ENCODE data around the gene DROSHA. TPM values are rescaled to one million over a fixed set of nuclear protein-coding genes. Genes with fewer than 3 reads are reported as not detected.

DROSHA gene
- total and polyA plus RNA-seq, 4 experiments from 2014 or later: 8.8 to 92.6 (median 50.7) TPM

- no peak overlapping the region for H3K4me3 Mint-ChIP-seq
- no peaks in the 10 kb centered on the region for H3K27me3 Mint-ChIP-seq
- Histone ChIP-seq H3K9me3 (ENCODE audit: control insufficient read depth in 1 of 2, low read length in 2 of 2) (no peaks in the 10 kb centered on the region), H3K4me1 (ENCODE audit: insufficient read depth, low read length) (no peaks in the 10 kb centered on the region), H3K36me3 (ENCODE audit: insufficient read depth, low read length) (peaks cover 9% of the 10 kb centered on the region), H3K27ac (ENCODE audit: low read depth, low read length) (no peak overlapping the region), H3K4me3 (ENCODE audit: low read length in 2 of 2) (no peak overlapping the region), H3K27me3 (ENCODE audit: insufficient read depth, low read length) (no peaks in the 10 kb centered on the region)
- H3K27ac Mint-ChIP-seq: peak overlapping the region in 1 of 7 donors; percentile 21
- POLR2A ChIA-PET (ENCODE audit: partially characterized antibody): no interaction called here
- H3K36me3 Mint-ChIP-seq: peaks cover 56 to 65% of the 10 kb centered on the region in 2 donors
- H3K9me3 Mint-ChIP-seq: no peaks in the 10 kb centered on the region
- intact Hi-C loops (cut with micrococcal nuclease): no loop called here
- CTCF ChIA-PET (ENCODE audit: partially characterized antibody): no interaction called here
- no peak for DNase-seq
- H3K4me1 Mint-ChIP-seq: peaks cover 0 to 7% (median 3%) of the 10 kb centered on the region in 4 donors
Observed at GRCh38 chr5:31435730-31436129, 96.2 kb downstream of the DROSHA start.

GRCh38 chr5:31434898-31435297 is 97.0 kb downstream of the DROSHA start:
- H3K36me3 ChIP-seq (ENCODE audit: insufficient read depth, low read length): peaks cover 9% of the 10 kb centered on the region

GRCh38 chr5:31433229-31433628 is 98.7 kb downstream of the DROSHA start:
- CTCF ChIA-PET (ENCODE audit: partially characterized antibody): no interaction called here
- peaks cover 13% of the 10 kb centered on the region for H3K36me3 ChIP-seq (ENCODE audit: insufficient read depth, low read length)

More at GRCh38 chr5:31434898-31435297, 97.0 kb downstream of the DROSHA start:
- Mint-ChIP-seq H3K4me3 (no peak overlapping the region), H3K4me1 (peaks cover 6 to 10% (median 8%) of the 10 kb centered on the region in 4 donors), H3K27ac (no peak overlapping the region), H3K36me3 (peaks cover 59 to 71% of the 10 kb centered on the region in 2 donors), H3K9me3 (no peaks in the 10 kb centered on the region), H3K27me3 (no peaks in the 10 kb centered on the region)
- no peaks in the 10 kb centered on the region for H3K27me3 ChIP-seq (ENCODE audit: insufficient read depth, low read length)
- ChIA-PET POLR2A (ENCODE audit: partially characterized antibody) (no interaction called here), CTCF (ENCODE audit: partially characterized antibody) (no interaction called here)
- no peak overlapping the region for H3K27ac ChIP-seq (ENCODE audit: low read depth, low read length)
- H3K4me3 ChIP-seq (ENCODE audit: low read length in 2 of 2): no peak overlapping the region
- intact Hi-C loops (cut with micrococcal nuclease): no loop called here
- no peaks in the 10 kb centered on the region for H3K4me1 ChIP-seq (ENCODE audit: insufficient read depth, low read length)
- no peaks in the 10 kb centered on the region for H3K9me3 ChIP-seq (ENCODE audit: control insufficient read depth in 1 of 2, low read length in 2 of 2)
- no peak for DNase-seq

GRCh38 chr5:31427724-31428309 is 104.1 kb downstream of the DROSHA start:
- H3K4me3 Mint-ChIP-seq: no peak overlapping the region
- H3K4me1 Mint-ChIP-seq: peaks cover 6 to 9% (median 7%) of the 10 kb centered on the region in 4 donors
- Histone ChIP-seq H3K4me3 (ENCODE audit: low read length in 2 of 2) (no peak overlapping the region), H3K36me3 (ENCODE audit: insufficient read depth, low read length) (peaks cover 8% of the 10 kb centered on the region), H3K9me3 (ENCODE audit: control insufficient read depth in 1 of 2, low read length in 2 of 2) (no peaks in the 10 kb centered on the region), H3K4me1 (ENCODE audit: insufficient read depth, low read length) (no peaks in the 10 kb centered on the region), H3K27me3 (ENCODE audit: insufficient read depth, low read length) (no peaks in the 10 kb centered on the region), H3K27ac (ENCODE audit: low read depth, low read length) (no peak overlapping the region)
- no peak overlapping the region for H3K27ac Mint-ChIP-seq
- POLR2A ChIA-PET (ENCODE audit: partially characterized antibody): no interaction called here
- peaks cover 68 to 69% of the 10 kb centered on the region in 2 donors for H3K36me3 Mint-ChIP-seq
- no peaks in the 10 kb centered on the region for H3K27me3 Mint-ChIP-seq
- intact Hi-C loops (cut with micrococcal nuclease): no loop called here
- CTCF ChIA-PET (ENCODE audit: partially characterized antibody): no interaction called here
- no peaks in the 10 kb centered on the region for H3K9me3 Mint-ChIP-seq
- DNase-seq: no peak

More at GRCh38 chr5:31433229-31433628, 98.7 kb downstream of the DROSHA start:
- no peaks in the 10 kb centered on the region for H3K9me3 ChIP-seq (ENCODE audit: control insufficient read depth in 1 of 2, low read length in 2 of 2)
- POLR2A ChIA-PET (ENCODE audit: partially characterized antibody): no interaction called here
- no peak overlapping the region for H3K27ac ChIP-seq (ENCODE audit: low read depth, low read length)
- intact Hi-C loops (cut with micrococcal nuclease): no loop called here
- H3K4me3 ChIP-seq (ENCODE audit: low read length in 2 of 2): no peak overlapping the region
- Mint-ChIP-seq H3K4me3 (no peak overlapping the region), H3K27ac (no peak overlapping the region), H3K4me1 (peaks cover 6 to 9% (median 8%) of the 10 kb centered on the region in 4 donors), H3K36me3 (peaks cover 55 to 67% of the 10 kb centered on the region in 2 donors), H3K27me3 (no peaks in the 10 kb centered on the region), H3K9me3 (no peaks in the 10 kb centered on the region)
- no peaks in the 10 kb centered on the region for H3K4me1 ChIP-seq (ENCODE audit: insufficient read depth, low read length)
- DNase-seq: no peak
- H3K27me3 ChIP-seq (ENCODE audit: insufficient read depth, low read length): no peaks in the 10 kb centered on the region

- no peaks in the 10 kb centered on the region for H3K9me3 ChIP-seq (ENCODE audit: control insufficient read depth in 1 of 2, low read length in 2 of 2)
- peaks cover 6 to 9% (median 7%) of the 10 kb centered on the region in 4 donors for H3K4me1 Mint-ChIP-seq
- intact Hi-C loops (cut with micrococcal nuclease): no loop called here
- no peak overlapping the region for H3K27ac ChIP-seq (ENCODE audit: low read depth, low read length)
- H3K9me3 Mint-ChIP-seq: no peaks in the 10 kb centered on the region
- CTCF ChIA-PET (ENCODE audit: partially characterized antibody): no interaction called here
- no peaks in the 10 kb centered on the region for H3K27me3 ChIP-seq (ENCODE audit: insufficient read depth, low read length)
- no peaks in the 10 kb centered on the region for H3K27me3 Mint-ChIP-seq
- POLR2A ChIA-PET (ENCODE audit: partially characterized antibody): no interaction called here
- no peaks in the 10 kb centered on the region for H3K4me1 ChIP-seq (ENCODE audit: insufficient read depth, low read length)
- H3K27ac Mint-ChIP-seq: peak overlapping the region in 1 of 7 donors; percentile 8
- no peak for DNase-seq
- peaks cover 13% of the 10 kb centered on the region for H3K36me3 ChIP-seq (ENCODE audit: insufficient read depth, low read length)
- H3K36me3 Mint-ChIP-seq: peaks cover 68 to 70% of the 10 kb centered on the region in 2 donors
- H3K4me3 Mint-ChIP-seq: no peak overlapping the region
- H3K4me3 ChIP-seq (ENCODE audit: low read length in 2 of 2): no peak overlapping the region
Observed at GRCh38 chr5:31427013-31427723, 104.7 kb downstream of the DROSHA start.

GRCh38 chr5:31421806-31422586 is 109.9 kb downstream of the DROSHA start:
- no peak for DNase-seq
- ChIA-PET POLR2A (ENCODE audit: partially characterized antibody) (no interaction called here), CTCF (ENCODE audit: partially characterized antibody) (no interaction called here)

GRCh38 chr5:31417512-31417911 is 114.4 kb downstream of the DROSHA start:
- CTCF ChIA-PET (ENCODE audit: partially characterized antibody): no interaction called here
- no peaks in the 10 kb centered on the region for H3K9me3 Mint-ChIP-seq
- no peaks in the 10 kb centered on the region for H3K4me1 ChIP-seq (ENCODE audit: insufficient read depth, low read length)
- intact Hi-C loops (cut with micrococcal nuclease): no loop called here
- peaks cover 56% of the 10 kb centered on the region for H3K36me3 ChIP-seq (ENCODE audit: insufficient read depth, low read length)
- peaks cover 39 to 43% of the 10 kb centered on the region in 2 donors for H3K36me3 Mint-ChIP-seq
- no peak overlapping the region for H3K27ac ChIP-seq (ENCODE audit: low read depth, low read length)
- no peak overlapping the region for H3K4me3 Mint-ChIP-seq
- H3K27ac Mint-ChIP-seq: no peak overlapping the region
- no peaks in the 10 kb centered on the region for H3K27me3 ChIP-seq (ENCODE audit: insufficient read depth, low read length)
- H3K4me3 ChIP-seq (ENCODE audit: low read length in 2 of 2): no peak overlapping the region
- POLR2A ChIA-PET (ENCODE audit: partially characterized antibody): no interaction called here
- no peak for DNase-seq
- no peaks in the 10 kb centered on the region for H3K9me3 ChIP-seq (ENCODE audit: control insufficient read depth in 1 of 2, low read length in 2 of 2)
- H3K27me3 Mint-ChIP-seq: no peaks in the 10 kb centered on the region
- peaks cover 0 to 2% (median 0%) of the 10 kb centered on the region in 4 donors for H3K4me1 Mint-ChIP-seq

More at GRCh38 chr5:31421806-31422586, 109.9 kb downstream of the DROSHA start:
- H3K27me3 Mint-ChIP-seq: no peaks in the 10 kb centered on the region
- H3K9me3 Mint-ChIP-seq: no peaks in the 10 kb centered on the region
- Histone ChIP-seq H3K4me3 (ENCODE audit: low read length in 2 of 2) (no peak overlapping the region), H3K27ac (ENCODE audit: low read depth, low read length) (no peak overlapping the region), H3K4me1 (ENCODE audit: insufficient read depth, low read length) (no peaks in the 10 kb centered on the region), H3K27me3 (ENCODE audit: insufficient read depth, low read length) (no peaks in the 10 kb centered on the region), H3K9me3 (ENCODE audit: control insufficient read depth in 1 of 2, low read length in 2 of 2) (no peaks in the 10 kb centered on the region), H3K36me3 (ENCODE audit: insufficient read depth, low read length) (peaks cover 39% of the 10 kb centered on the region)
- intact Hi-C loops (cut with micrococcal nuclease): no loop called here
- no peak overlapping the region for H3K27ac Mint-ChIP-seq
- H3K36me3 Mint-ChIP-seq: peaks cover 54 to 57% of the 10 kb centered on the region in 2 donors
- no peaks in the 10 kb centered on the region for H3K4me1 Mint-ChIP-seq
- no peak overlapping the region for H3K4me3 Mint-ChIP-seq
